Right lobe of liver (tissue), 4 donors: Measurements from ENCODE around the gene CMPK2.

Experiments
- POLR2A ChIP-seq: fragments of 450-650 bp; IDR thresholded peaks from one replicate; pipeline ENCODE4 v1.6.1; 2017; ENCODE audit warnings: antibody characterized with exemption, mild to moderate bottlenecking
- TF ChIP-seq, protein P1 (sequence below), 4 donors: fragments of 200-600 bp in 3 of 4; fragments of 450-650 bp in 1 of 4; IDR thresholded peaks; one replicate each; pipeline versions ENCODE4 v1.5.1 to v1.8.0; 2016 to 2022; ENCODE audit warnings: antibody characterized with exemption in 4 of 4, mild to moderate bottlenecking in 2 of 4
- donor health status: DM: no; HTN: no; CAD: no.
- donor health status: DM: no; HTN: no; CAD: no.
- donor health status: DM: no; HTN: yes; CAD: no.

DNA sequence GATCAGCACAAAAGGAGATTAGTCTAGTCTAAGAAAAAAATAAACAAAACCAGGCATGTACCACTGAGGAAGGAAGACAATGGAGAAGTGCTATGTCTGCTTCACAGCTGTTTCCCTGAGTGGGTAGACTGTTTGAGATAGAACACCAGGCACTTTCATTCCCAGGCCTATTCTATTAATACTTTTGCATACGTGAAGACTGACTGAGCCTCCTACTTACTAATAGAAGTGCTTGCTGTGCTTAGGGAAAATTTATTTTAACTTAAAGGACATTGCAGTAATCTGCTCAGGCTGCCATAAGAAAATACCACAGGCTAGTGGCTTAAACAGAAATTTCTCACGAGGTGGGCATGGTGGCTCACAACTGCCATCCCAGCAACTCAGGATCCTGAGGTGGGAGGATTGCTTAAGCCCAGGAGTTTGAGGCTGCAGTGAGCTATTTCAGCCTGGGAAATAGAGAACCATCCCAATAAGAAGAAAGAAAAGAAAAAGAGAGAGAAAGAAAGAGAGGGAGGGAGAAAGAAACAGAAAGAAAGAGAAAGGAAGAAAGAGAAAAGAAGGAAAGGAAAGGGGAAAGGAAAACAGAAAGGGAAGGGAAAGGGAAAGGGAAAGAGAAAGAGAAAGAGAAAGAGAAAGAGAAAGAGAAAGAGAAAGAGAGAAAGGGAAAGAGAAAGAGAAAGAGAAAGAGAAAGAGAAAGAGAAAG, 33.0 kb downstream of the CMPK2 start:
- TF ChIP-seq, protein P1, sequence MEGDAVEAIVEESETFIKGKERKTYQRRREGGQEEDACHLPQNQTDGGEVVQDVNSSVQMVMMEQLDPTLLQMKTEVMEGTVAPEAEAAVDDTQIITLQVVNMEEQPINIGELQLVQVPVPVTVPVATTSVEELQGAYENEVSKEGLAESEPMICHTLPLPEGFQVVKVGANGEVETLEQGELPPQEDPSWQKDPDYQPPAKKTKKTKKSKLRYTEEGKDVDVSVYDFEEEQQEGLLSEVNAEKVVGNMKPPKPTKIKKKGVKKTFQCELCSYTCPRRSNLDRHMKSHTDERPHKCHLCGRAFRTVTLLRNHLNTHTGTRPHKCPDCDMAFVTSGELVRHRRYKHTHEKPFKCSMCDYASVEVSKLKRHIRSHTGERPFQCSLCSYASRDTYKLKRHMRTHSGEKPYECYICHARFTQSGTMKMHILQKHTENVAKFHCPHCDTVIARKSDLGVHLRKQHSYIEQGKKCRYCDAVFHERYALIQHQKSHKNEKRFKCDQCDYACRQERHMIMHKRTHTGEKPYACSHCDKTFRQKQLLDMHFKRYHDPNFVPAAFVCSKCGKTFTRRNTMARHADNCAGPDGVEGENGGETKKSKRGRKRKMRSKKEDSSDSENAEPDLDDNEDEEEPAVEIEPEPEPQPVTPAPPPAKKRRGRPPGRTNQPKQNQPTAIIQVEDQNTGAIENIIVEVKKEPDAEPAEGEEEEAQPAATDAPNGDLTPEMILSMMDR (IDR thresholded peaks at IDR 0.05) = no peak
- TF ChIP-seq POLR2A = no peak
